Endodermal cell (in vitro differentiated cells): Measurements from ENCODE around the gene SCAI. TPM values are rescaled to one million over a fixed set of nuclear protein-coding genes. Genes with fewer than 3 reads are reported as not detected.

ENCODE experiments used
- DNase-seq: peaks from one replicate; pipeline ENCODE4 v3.0.0-alpha.2; 2017
- H3K27ac ChIP-seq: 2 replicates; pipeline ENCODE4 v1.5.1; 2013; ENCODE audit warnings: mild to moderate bottlenecking, low read depth, low read length, moderate library complexity
- H3K27me3 ChIP-seq: 2 replicates; pipeline ENCODE4 v1.6.1; 2013; ENCODE audit warnings: mild to moderate bottlenecking, low read length, moderate library complexity; ENCODE audit not compliant: insufficient read depth, control insufficient read depth, poor library complexity, severe bottlenecking
- H3K36me3 ChIP-seq: 2 replicates; pipeline ENCODE4 v1.7.0; 2013; ENCODE audit warnings: mild to moderate bottlenecking, low read length, moderate library complexity; ENCODE audit not compliant: control insufficient read depth, insufficient read depth
- H3K4me1 ChIP-seq: one replicate; pipeline ENCODE4 v1.7.0; 2013; ENCODE audit warnings: low read length; ENCODE audit not compliant: control insufficient read depth, insufficient read depth
- H3K4me3 ChIP-seq: 2 replicates; pipeline ENCODE4 v1.5.1; 2013; ENCODE audit warnings: mild to moderate bottlenecking, low read length, moderate library complexity
- H3K9ac ChIP-seq: 2 replicates; pipeline ENCODE4 v1.6.1; 2013; ENCODE audit warnings: mild to moderate bottlenecking, low read length, moderate library complexity; ENCODE audit not compliant: poor library complexity, severe bottlenecking; ENCODE audit errors: extremely low read depth
- H3K9me3 ChIP-seq: 2 replicates; pipeline ENCODE4 v1.6.1; 2013; ENCODE audit warnings: mild to moderate bottlenecking, low read length, moderate library complexity; ENCODE audit not compliant: control insufficient read depth
- H3K27ac Mint-ChIP-seq: 2 replicates; pipeline ENCODE4 v1.8.0; 2020; ENCODE audit warnings: mixed read lengths
- H3K27me3 Mint-ChIP-seq: 2 replicates; pipeline ENCODE4 v1.8.0; 2021; ENCODE audit warnings: mild to moderate bottlenecking, mixed read lengths; ENCODE audit not compliant: insufficient read depth
- H3K36me3 Mint-ChIP-seq: 2 replicates; pipeline ENCODE4 v1.8.0; 2020; ENCODE audit warnings: low read depth, mixed read lengths
- H3K4me1 Mint-ChIP-seq: 2 replicates; pipeline ENCODE4 v1.8.0; 2020; ENCODE audit warnings: mixed read lengths
- H3K4me3 Mint-ChIP-seq: 2 replicates; pipeline ENCODE4 v1.8.0; 2020; ENCODE audit warnings: mild to moderate bottlenecking, moderate library complexity, mixed read lengths
- H3K9me3 Mint-ChIP-seq: 2 replicates; pipeline ENCODE4 v1.8.0; 2020; ENCODE audit warnings: mild to moderate bottlenecking, mixed read lengths
- WGBS, 2 experiments: methylation state at CpG; one replicate each; pipeline versions ENCODE4 v1.1.5 to v1.1.7; 2013; ENCODE audit warnings: missing lambda C conversion rate in 2 of 2, mixed read lengths in 1 of 2; ENCODE audit not compliant: insufficient coverage in 1 of 2, insufficient read length in 1 of 2; 5-methylcytosine and 5-hydroxymethylcytosine counted together
- total RNA-seq, 2 donors: library from RNA; stranded (reverse); fragmentation: NEBNext Ultra II Directional in 1 of 2; extraction: Animal tissue kit (Norgen Biotek cat#: 25700) in 1 of 2; gene quantifications; 2 replicates in 1 of 2; 3 replicates in 1 of 2; pipeline ENCODE4 v1.2.1, GENCODE V29; 2021
- TF ChIP-seq, protein P1 (sequence below): fragments of 200-600 bp; sonication (generic); conservative IDR thresholded peaks from 2 replicates; pipeline ENCODE4 v1.5.0; 2021; ENCODE audit warnings: antibody characterized with exemption, mild to moderate bottlenecking

The SCAI gene
- total RNA-seq, 2 donors from 2014 or later, result 22.9 to 34.7 TPM

DNA sequence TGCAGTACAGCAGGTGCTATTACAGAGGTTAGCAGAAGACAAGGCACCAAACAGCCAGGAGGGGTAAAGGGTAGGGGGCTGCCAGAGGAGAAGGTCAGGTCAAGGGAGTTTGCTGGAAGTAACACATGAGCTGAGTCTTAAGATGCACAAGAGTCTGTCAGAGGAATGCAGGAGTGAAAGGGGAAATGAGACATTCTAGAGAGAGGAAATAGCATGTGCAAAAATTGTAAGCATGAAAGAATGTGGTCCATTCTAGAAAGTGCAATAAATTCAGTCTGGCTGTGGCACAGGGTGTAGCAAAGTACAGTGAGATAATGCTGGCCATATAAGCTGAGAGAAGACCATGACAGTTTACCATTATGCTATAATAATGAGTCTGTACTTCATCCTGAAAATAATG is 209.0 kb downstream of the SCAI start:
- Mint-ChIP-seq H3K36me3 (peaks cover 7% of the 10 kb centered on the region), H3K4me1 (no peaks in the 10 kb centered on the region), H3K27me3 (no peaks in the 10 kb centered on the region), H3K4me3 (no peak overlapping the region), H3K9me3 (no peaks in the 10 kb centered on the region), H3K27ac (no peak overlapping the region)
- no peaks in the 10 kb centered on the region for H3K9me3 ChIP-seq
- H3K4me1 ChIP-seq, result no peaks in the 10 kb centered on the region
- H3K4me3 ChIP-seq, result no peak overlapping the region
- TF ChIP-seq, protein P1, sequence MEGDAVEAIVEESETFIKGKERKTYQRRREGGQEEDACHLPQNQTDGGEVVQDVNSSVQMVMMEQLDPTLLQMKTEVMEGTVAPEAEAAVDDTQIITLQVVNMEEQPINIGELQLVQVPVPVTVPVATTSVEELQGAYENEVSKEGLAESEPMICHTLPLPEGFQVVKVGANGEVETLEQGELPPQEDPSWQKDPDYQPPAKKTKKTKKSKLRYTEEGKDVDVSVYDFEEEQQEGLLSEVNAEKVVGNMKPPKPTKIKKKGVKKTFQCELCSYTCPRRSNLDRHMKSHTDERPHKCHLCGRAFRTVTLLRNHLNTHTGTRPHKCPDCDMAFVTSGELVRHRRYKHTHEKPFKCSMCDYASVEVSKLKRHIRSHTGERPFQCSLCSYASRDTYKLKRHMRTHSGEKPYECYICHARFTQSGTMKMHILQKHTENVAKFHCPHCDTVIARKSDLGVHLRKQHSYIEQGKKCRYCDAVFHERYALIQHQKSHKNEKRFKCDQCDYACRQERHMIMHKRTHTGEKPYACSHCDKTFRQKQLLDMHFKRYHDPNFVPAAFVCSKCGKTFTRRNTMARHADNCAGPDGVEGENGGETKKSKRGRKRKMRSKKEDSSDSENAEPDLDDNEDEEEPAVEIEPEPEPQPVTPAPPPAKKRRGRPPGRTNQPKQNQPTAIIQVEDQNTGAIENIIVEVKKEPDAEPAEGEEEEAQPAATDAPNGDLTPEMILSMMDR, result no peak
- no peaks in the 10 kb centered on the region for H3K27me3 ChIP-seq
- no peak overlapping the region for H3K27ac ChIP-seq
- no peak for DNase-seq
- H3K36me3 ChIP-seq, result peaks cover 32% of the 10 kb centered on the region
- no peak overlapping the region for H3K9ac ChIP-seq

DNA sequence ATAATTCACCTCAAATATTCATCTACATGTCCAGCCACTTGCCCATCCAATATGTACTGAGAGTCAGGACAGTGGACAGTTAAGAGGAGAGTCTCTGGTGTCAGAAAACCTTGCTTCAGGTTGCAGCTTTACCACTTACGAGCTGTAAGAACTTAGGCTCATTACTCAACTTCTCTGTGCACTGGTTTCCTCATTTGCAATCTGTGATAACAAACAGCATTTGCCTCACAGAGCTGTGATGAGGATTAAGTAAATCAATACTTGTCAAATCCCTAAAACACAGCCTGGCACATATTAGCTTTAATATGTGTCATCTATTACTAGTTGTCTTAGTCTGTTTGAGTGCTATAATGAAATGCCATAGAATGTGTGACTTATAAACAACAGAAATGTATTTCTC is 211.0 kb downstream of the SCAI start:
- H3K36me3 Mint-ChIP-seq, result peaks cover 7% of the 10 kb centered on the region

GRCh38 chr9:124929464-124929863 is 213.9 kb downstream of the SCAI start:
- DNase-seq, result no peak
- Histone ChIP-seq H3K4me3 (no peak overlapping the region), H3K27ac (no peak overlapping the region), H3K9me3 (no peaks in the 10 kb centered on the region), H3K36me3 (peaks cover 44% of the 10 kb centered on the region), H3K4me1 (no peaks in the 10 kb centered on the region), H3K27me3 (no peaks in the 10 kb centered on the region), H3K9ac (no peak overlapping the region)
- TF ChIP-seq, protein P1, result no peak
- WGBS, 2 experiments, result 96 to 100% methylated on average over 2 to 3 of the region's 3 CpGs
- Mint-ChIP-seq H3K4me1 (no peaks in the 10 kb centered on the region), H3K4me3 (no peak overlapping the region), H3K9me3 (no peaks in the 10 kb centered on the region), H3K27ac (no peak overlapping the region), H3K36me3 (no peaks in the 10 kb centered on the region), H3K27me3 (no peaks in the 10 kb centered on the region)

More for the DNA sequence above, 211.0 kb downstream of the SCAI start:
- H3K9me3 Mint-ChIP-seq, result no peaks in the 10 kb centered on the region
- no peak for DNase-seq
- no peak overlapping the region for H3K27ac Mint-ChIP-seq
- Histone ChIP-seq H3K27ac (no peak overlapping the region), H3K27me3 (no peaks in the 10 kb centered on the region), H3K9me3 (no peaks in the 10 kb centered on the region), H3K36me3 (peaks cover 40% of the 10 kb centered on the region), H3K4me1 (no peaks in the 10 kb centered on the region), H3K9ac (no peak overlapping the region), H3K4me3 (no peak overlapping the region)
- H3K4me1 Mint-ChIP-seq, result no peaks in the 10 kb centered on the region
- TF ChIP-seq, protein P1, result no peak
- WGBS, 2 experiments, result 94 to 100% methylated on average over 1 of the region's 1 CpG
- H3K27me3 Mint-ChIP-seq, result no peaks in the 10 kb centered on the region
- no peak overlapping the region for H3K4me3 Mint-ChIP-seq
